IPS-NIHi7 (cell line): Measurements from ENCODE around the gene GPR31.
"Not testable (repeated sequence)": the region's sequence is repeated elsewhere in the genome, so short reads cannot be mapped to it uniquely, and the experiment has no call there.

Source experiments
- DNase-seq: peaks from one replicate; pipeline ENCODE4 v3.0.0; 2012; ENCODE audit warnings: mixed read lengths; ENCODE audit errors: extremely low spot score

Gene GPR31

DNA sequence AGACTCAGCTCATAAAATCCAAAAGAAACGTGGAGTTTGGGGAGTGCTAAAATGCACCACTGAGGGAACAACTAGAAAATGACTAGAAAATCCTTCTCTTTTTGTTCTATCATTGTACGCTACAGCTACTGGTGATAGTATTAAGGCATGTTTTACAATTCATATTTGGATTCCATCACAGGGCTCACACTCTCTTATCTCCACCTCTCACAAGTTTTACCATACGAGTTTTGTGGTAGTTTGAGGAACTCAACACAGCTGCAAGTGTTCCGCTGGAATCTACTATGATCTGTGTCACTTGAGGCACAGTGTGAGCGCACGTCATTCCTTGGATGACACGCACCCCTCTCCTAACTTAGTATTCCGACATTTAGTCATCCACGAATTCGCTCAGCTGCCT lies 9.9 kb upstream of the GPR31 start:
- DNase-seq, result not testable (repeated sequence)

DNA sequence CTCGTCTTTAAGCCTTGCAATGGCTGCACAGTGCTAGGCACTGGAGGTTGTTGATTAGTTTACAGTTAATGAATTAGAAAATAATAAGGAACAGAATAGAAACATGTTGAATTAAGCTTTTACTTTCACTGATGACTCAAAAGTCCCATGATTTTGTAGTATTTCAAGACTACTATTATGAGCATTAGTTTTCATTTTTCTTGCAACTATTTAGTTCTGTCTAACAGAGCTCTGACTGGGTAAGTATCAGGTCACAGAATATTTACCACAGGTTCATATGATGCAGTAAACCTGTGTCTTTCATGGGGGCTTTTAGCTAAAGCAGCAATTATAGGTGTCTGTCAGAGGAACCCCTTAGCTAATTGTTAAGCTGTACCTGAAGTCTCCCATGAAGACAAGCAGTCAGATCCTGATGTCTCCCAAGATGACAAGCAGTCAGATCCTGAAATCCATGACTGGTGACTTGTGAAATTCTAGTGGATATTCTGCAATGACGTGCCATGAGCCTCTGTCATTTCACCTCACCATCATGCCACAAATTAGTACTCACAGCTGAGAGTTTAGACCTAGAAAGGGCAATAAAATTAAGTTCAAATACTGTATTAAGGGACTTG lies 8.2 kb upstream of the GPR31 start:
- no peak for DNase-seq

- DNase-seq, result no peak
These were observed 6.5 kb upstream of the GPR31 start for GRCh38 chr6:167164261-167164660.

DNA sequence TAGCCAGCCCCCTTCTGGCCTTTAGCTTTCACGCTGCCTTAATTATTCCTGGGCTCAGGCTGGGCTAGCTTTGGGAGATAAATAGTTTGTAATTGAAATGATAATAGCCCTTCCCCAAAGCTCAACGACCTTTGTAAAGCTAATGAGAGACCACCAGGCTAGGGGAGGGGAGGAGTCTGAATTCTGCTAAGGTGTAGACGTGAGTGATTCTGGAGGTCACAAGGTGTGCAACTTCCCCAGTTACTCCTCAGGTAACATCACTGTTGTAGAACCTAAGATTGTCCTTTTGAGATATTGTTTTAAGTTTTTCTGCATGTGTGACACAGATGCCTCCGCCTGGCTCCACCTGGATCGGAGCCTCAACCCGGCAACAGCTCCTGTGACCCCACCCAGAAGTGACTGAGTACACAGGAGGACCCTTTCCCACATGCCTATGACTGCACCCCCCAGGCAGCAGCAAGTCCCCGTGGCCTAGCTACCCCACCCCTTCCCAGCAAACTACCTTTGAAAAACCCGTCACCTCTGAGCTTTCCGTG lies 5.8 kb upstream of the GPR31 start:
- peak; percentile 72 for DNase-seq

- no peak for DNase-seq
These were observed 4.8 kb upstream of the GPR31 start for GRCh38 chr6:167162591-167162990.

DNA sequence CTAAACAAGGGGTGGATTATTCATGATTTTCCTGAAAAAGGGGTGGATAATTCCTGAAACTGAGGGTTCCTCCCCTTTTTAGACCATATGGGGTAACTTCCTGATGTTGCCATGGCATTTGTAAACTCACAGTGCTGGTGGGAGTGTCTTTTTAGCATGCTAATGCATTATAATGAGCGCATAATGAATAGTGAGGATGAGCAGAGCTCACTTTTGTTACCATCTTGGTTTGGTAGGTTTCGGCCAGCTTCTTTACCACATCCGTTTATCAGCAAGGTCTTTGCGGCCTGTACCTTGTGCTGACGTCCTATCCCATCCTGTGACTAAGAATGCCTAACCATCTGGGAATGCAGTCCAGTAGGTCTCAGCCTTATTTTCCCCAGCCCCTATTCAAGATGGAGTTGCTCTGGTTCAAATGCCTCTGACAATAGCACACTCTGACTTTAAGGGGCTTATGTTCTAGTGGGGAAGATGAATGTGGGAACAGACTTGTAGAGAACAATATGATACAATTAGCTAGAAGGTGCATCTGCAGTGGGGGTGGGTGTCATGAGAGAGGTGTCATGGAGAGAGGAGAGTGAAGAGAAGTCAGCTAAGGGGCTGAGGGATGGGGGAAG lies 4.2 kb upstream of the GPR31 start:
- DNase-seq, result no peak

GRCh38 chr6:167157414-167157813 lies 366 bp downstream of the GPR31 start:
- no peak for DNase-seq

GRCh38 chr6:167154895-167155294 lies 2.9 kb downstream of the GPR31 start:
- DNase-seq, result no peak

DNA sequence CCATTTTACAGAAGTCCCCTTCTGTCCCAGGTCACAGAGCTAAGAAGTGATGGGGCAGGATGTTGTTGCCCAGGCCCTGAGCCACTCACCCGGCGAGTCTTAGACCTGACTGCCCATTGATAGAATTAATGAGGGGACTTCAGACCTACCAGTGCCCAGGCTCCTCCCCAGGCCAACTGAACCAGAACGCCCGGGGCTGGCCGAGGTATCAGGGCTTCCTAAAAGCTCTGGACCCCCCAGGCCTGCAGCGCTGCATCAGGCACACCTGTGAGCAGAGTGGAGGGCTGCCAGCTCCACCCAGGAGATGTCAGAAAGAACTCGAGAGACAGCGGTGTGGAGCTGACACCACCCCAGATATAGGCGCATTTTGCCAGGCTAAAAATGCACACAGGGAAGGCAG lies 3.5 kb downstream of the GPR31 start:
- DNase-seq, result no peak

DNA sequence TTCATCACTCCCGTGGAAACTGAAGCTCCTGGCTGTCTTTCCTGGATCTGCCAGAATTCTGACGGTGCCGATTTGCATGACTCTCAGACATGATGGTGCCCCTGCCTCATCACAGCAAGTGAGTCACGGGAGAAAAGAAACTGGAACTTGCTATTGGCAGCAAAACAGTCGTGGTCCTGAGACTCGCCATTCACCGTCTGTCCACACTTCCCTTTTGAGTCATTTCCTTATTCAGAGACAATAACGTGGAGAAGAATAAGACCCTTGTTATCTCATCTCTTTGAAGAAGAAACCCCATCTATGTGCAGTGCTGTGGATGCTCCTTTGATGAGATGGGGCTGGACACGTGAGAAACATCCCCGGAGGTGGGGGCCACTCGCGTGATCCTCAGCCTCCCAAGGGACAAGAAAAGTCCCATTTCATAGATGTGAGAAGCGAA lies 4.2 kb downstream of the GPR31 start:
- DNase-seq, result no peak

- no peak for DNase-seq
These were observed 4.9 kb downstream of the GPR31 start for GRCh38 chr6:167152862-167153261.

DNA sequence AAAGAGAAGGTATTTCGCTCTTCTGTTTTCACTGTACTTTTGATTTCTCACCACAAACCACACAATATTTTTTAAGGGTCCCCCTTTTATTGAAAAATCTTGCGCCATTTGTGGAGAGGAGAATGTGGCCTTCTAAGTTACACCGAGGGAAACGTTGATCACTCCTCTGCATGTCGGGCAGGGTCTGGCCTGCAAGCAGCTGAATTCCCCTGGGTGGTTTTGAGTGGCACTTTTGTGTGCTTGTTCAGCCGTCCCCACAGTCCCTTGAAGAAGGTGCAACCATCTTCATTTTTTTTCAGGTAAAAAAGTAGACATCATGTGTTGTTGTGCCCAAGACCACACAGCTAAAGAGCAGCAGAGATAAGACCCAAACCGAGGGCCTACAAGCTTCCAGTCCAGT lies 6.1 kb downstream of the GPR31 start:
- no peak for DNase-seq

DNA sequence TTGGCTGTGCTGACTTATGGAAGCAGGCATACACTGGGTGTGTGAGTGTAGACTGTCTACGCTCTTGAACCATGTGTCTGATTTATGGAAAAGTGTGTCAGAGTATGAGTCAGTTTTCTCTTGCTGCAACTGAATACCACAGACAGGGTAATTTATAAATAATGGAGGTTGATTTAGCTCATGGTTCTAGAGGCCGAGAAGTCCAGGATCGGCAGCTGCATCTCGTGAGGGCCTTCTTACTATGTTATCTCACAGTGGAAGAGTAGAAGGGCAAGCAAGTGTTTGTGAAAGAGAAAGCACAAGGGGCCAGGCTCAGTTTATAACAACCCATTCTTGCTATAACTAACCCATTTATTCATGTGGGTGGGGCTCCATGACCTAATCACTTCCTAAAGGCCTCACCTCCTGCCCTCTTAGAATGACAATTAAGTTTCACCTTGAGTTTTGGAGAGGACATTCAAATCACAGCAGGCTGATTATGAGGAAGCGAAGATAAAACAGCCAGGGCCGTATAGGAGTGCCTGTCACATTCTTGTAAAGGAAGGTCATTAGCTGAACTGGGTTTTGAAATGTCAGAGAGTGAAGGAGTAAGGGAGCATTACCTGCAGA lies 6.7 kb downstream of the GPR31 start:
- DNase-seq, result peak; percentile 36

DNA sequence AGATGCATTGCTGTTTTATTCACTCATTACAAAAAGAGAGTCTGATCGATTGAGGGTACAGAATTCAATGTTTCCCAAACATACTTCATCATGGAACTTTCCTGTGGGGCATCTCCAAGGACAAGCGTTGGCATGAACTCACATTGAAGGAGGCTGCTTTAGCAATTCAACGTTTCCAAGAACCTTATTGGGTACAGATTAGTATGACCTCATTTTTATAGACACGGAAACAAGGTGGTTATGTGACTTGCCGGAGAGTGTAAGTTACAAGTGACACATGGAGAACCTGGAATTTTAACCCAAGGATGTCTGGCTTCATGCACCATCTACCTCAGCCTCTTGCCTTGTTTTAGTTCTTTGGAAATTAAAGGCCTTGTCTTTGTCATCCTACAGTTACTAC lies 8.8 kb downstream of the GPR31 start:
- no peak for DNase-seq

GRCh38 chr6:167148021-167148420 lies 9.8 kb downstream of the GPR31 start:
- no peak for DNase-seq

GRCh38 chr6:167146977-167147376 lies 10.8 kb downstream of the GPR31 start:
- DNase-seq, result peak; percentile 75

DNA sequence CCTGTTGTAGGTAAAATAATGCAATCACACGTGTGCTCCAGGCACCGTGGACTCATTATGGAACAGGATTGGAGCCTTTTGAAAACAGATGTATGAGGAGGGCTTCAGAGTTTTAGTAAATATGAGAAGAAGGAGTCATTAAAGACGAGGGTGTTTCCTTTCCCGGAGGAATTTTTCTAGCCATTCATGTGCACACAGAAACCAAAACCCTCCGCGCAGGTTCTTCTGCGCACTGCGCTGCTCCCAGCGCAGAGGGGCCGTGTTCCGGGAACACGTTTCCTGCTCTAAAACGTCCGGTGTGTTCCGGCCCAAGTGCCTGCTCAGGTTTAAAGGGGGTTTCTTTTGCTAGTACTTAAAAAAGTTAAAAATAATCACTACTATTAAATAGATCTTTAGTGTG lies 11.6 kb downstream of the GPR31 start:
- no peak for DNase-seq

- no peak for DNase-seq
These were observed 12.3 kb downstream of the GPR31 start for GRCh38 chr6:167145461-167145860.

DNA sequence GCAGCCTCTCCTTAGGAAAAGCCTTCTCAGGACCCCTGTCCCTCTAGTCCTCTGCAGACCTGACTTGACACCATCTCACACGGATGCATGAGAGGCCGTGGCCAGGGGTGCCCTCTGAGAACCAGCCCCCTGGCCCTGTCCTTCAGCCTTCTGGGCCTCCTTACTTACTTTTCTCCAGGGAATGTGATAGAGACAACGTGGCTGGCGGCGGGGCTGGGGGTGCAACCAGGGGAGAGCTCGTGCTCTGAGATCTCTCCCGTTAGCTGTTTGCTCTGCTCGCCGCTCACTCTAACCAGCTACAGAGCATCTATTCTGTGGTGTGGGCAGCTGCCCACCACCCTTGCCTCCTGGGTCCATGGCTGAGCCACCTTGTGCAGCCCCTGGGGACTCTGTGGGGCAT lies 14.7 kb downstream of the GPR31 start:
- no peak for DNase-seq

- no peak for DNase-seq
These were observed 15.4 kb downstream of the GPR31 start for GRCh38 chr6:167142433-167142761.

- DNase-seq, result peak; percentile 84
These were observed 15.9 kb downstream of the GPR31 start for GRCh38 chr6:167141667-167142432.
